HG03196 (cell line): ENCODE results near the gene PTDSS2.
"Not testable (repeated sequence)": the region's sequence is repeated elsewhere in the genome, so short reads cannot be mapped to it uniquely, and the experiment has no call there.

ENCODE experiments used
- ATAC-seq: cut with Tn5 transposase; IDR thresholded peaks from one replicate; pipeline ENCODE4 v1.9.1; 2021; ENCODE audit not compliant: unreplicated experiment

PTDSS2 gene

DNA sequence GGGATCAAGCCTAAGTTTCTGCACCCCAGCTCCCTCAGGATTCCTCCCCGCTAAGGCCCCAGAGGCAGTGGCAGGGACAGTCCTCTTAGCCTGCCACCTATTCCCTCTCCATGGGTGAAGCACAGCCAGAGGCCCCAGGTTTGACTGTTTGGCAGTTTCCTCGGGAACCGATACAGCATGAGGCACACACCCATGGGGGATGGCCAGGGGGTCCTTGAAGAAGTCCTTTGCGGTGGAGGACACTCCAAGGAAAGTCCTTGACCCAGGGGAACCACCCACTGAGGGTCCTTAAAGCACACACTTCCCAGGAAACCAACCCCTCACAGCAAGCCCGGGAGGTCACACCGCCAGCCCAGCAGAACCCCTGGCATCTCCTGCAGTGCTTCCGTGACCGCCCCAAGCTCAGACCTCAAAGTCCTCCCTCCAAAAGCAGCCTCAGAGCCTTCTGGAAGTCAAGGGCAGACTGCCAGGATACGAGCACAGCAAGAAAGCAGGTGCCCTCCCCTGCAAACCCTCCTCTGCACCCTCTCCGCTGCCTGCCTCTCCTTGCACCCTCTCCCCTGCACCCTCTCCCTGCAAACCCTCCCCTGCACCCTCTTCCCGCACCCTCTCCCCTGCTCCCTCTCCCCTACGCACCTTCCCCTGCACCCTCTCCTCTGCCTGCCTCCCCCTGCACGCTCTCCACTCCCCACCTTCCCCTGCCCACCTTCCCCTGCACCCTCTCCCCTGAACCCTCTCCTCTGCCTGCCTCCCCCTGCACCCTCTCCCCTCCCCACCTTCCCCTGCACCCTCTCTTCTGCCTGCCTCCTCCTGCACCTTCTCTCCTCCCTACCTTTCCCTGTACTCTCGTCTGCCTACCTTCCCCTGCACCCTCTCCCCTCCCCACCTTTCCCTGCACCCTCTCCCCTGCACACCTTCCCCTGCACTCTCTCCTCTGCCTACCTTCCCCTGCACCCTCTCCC is 36.7 kb upstream of the PTDSS2 start:
- no peak for ATAC-seq

GRCh38 chr11:414318-414857 is 35.7 kb upstream of the PTDSS2 start:
- ATAC-seq = no peak

DNA sequence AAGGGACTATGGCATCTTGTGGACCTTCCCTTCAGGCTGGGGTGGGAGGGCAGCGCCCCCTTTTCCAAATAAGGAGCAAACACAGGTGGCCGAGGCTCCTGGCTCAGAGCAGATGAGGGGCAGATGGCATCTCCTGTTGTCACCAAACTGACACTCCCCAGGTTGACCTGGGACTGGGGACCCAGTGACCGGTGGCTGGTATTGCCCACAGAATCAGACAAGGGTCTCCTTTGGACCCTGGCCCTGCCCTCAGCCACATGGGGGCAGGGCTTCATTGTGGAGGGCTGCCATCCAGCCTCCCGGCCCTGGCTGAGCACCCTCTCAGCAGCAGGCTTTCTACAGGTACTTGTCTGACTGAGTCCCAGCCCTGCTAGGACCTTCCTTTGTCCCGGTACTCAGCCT is 34.4 kb upstream of the PTDSS2 start:
- ATAC-seq = no peak

DNA sequence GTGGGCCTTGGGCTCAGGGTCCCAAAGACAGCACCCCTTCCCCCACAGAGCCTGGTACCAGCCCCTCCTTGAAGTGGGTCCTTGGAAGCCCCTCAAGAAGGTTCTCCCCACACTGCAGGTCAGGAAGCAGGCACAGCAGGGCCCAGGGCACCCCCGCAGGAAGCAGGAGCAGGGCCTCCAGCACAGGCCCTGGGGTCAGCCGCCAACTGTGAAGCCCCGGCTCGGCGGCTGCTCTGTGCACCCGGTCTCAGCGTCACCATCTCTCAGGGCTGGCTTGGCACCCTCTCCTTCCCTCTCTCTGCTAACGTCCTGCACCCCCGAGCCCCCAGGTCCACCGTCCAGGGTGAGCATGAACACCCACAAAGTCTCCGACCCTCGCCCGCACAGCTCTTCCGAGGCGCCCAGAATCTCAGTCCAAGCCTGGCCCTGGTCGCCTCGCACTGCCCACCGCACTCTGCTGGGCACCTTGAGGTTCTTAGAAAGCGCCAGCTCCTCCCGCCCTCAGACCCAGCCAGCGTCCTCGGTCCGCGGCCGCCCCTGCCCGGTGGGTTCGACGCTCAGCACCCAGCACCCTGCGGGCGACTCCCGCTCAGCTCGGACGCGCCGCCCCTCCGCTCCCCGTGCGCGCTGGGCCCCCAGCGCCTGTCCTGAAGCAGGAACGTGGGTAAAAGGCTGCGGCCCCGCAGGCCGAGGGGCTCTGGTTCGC is 33.9 kb upstream of the PTDSS2 start:
- ATAC-seq = no peak

GRCh38 chr11:416757-417621 is 33.1 kb upstream of the PTDSS2 start:
- no peak for ATAC-seq

- no peak for ATAC-seq
Measured at GRCh38 chr11:417652-418342, 32.3 kb upstream of the PTDSS2 start.

DNA sequence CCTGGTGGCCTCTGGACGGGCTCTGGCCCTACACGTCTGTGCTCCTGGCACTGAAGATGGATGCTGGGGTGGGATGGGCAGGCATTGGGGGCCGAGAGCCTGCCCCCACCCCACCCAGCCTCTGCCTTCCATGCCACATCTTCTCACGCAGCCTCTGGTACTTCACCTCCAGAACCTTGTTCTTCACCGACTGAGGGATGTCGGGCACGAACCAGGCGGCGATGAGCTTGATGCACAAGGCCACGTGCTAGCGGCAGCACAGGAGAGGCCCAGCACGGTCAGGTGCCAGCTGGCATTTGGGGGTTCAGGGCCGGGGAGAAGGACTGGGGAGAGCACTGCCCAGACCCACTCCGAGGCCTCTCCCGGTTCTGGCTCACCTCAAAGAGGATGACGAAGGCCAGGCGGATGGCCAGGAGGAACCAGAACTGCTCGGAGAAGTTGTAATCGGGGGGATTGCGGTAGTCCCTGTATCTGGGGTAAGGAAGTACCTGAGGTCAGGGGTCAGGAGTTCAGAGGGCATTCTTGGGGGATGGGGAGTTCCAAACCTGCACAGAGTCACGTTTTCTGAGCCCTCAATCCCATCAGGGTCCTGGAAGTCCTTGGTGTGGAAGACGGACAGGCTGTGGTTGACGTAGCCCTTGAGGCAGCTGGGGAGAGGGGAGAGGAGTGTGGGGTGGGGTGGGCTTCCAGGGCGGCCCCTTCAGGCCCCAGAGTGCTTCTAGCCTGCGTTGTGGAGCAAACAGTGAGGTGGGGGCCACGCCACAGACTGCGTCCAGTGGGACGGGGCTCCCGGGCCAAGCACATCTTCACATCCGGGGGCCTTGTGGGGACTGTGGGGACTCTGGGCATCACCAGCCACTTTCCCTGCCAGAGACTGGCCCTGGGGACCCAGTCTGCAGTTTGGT is 31.5 kb upstream of the PTDSS2 start:
- ATAC-seq = no peak

DNA sequence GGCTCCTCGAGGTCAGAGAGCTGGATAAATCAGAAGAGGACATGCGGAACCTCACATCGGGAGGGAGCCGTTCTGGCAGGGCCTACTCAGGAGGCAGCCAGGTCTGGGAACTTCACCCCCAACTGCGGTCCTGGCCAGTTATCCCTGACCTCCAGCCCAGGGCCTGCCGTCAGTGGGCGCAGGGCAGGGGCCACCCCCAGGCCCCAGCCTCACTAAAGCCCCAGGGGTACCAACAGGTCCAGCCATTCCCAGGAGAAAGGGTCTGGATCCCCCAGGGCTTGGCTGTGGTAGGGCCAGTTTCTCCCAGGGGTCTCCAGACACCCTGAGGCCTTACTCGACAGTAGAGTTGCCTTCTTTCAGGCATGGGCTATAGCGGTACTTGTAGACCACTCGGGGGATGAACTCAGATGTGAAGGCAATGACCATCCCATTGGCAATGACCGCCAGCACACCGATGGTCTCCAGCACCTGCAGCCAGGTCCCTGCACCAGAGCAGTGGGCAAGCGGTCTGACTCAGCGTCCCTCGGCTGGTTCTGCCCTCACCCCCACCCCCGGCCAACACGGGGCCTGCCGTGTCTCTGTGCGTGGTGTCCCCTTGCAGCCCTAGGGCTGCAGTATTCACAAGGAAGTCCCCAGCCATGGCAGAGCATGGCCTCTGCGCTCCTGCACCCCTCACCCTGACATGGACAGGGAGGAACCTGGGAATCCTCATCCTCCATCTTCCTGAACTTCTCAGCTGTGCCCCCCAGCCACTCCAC is 30.7 kb upstream of the PTDSS2 start:
- ATAC-seq = no peak

- ATAC-seq = no peak
Measured at GRCh38 chr11:420054-420910, 29.8 kb upstream of the PTDSS2 start.

DNA sequence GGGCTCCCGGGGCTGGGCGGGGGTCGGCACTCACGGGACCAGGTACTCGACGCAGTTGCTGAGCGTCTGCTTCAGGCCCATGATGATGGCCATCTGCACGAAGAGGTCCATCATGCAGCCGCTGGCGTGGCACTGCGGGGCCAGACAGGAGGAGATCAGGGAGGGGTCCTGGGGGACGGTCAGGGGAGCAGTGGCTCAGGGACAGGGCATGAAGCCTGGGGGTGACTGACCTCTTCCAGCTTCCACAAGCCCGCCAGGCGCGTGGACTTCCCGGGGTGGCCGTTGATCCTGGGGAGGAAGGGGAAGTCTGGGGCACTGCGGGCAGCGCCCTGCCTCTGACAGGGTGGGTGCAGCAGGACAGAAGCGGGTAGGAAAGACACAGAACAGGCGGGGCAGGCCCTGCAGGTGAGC is 29.2 kb upstream of the PTDSS2 start:
- ATAC-seq = no peak

DNA sequence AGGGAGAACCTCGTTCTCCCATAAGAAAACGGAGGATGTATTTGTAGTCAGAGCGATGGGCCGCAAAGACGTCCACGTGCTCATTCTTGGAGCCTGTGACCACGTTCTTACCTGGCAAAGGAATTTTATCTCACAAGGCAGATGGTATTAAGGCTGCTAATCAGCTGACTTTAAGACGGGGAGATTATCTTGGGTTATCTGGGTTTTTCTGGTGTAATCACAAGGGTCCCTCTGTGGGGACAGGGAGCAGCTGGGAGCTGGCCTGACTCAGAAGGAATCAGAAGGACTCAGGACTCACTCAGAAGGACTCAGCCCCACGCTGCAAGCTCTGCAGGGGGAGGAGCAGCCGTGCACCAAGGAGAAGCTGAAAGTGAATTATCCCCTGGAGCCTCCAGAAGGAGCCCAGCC is 27.8 kb upstream of the PTDSS2 start:
- no peak for ATAC-seq

DNA sequence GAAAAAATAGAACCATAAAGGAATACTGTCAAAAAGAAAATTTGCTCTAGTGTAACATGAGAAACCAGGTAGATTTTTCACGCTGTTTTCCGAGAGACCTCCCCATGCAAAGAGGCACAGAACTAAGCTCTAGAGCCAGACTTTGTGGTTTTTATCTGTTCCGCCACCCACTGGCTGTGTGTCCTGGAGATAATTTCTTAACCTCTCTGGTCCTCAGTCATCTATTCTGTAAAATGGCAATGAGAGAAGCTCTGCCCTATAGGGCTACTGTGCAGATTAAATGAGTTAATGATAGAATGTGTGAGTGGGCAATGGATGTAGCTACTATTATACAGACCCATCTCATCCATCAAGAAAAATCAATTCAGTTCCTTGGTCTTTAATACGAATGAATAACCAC is 25.8 kb upstream of the PTDSS2 start:
- ATAC-seq = no peak

GRCh38 chr11:424766-425165 is 25.3 kb upstream of the PTDSS2 start:
- not testable (repeated sequence) for ATAC-seq

DNA sequence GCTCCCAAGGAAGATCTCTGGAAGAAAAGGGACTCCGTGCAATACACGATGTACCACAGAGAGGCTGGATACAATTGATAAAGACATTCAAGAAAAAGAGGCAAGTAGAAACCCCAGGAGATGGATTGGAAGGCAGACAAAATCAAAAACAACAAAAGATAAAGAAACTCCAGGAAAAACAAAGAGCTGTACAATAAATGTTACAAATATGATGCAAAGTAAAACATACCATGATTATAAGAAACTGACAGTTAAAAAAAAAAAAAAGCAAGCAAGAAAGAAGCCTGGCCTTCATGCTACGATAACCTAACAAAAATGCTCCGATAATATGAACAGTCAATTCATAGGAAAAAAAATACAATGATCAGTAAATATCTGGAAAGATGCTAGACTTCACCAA is 24.8 kb upstream of the PTDSS2 start:
- no peak for ATAC-seq

DNA sequence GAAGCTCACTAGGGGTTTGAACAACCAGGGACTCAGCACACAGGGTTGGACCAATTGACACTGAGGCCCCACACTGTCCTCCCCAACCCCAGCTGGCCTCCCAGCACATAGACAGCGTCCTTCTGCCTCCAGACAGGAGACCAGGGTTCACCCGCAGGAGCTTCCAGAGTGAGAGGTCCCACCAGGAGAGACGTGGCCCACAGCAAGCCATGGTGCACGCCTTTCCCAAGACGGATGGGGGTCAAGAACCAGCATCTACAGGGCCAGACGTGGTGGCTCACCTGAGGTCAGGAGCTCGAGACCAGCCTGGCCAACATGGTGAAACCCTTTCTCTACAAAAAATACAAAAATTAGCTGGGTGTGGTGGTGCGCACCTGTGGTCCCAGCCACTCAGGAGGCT is 23.2 kb upstream of the PTDSS2 start:
- no peak for ATAC-seq

DNA sequence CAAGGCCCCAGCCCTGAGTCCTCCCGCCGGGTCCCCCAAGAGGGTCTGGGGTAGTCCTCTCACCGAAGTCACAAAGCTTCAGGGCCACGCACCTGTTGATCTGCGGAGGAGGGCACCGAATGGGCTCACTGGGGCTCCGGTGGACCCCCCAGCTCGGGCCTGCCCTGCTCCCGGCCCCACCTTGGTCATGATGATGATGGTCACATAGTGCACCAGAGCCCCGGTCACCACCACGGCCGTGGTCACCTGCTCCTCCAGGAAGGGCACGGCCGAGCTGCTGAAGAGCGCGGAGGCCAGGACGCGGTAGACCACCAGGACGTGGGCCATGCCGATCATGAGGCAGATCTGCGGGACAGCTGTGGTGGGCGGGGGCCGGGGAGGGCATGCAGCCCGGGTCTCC is 21.8 kb upstream of the PTDSS2 start:
- ATAC-seq = no peak

- no peak for ATAC-seq
Measured at GRCh38 chr11:429391-429790, 20.7 kb upstream of the PTDSS2 start.
